Brain microvascular endothelial cell (primary cell): Measurements from ENCODE around the gene SMIM14.

Source experiments
- DNase-seq: peaks from one replicate; pipeline ENCODE4 v3.0.0-alpha.2; 2020
- H3K27ac ChIP-seq: fragments of 250-450 bp; sonication (Bioruptor Pico); 2 replicates; pipeline ENCODE4 v1.5.1; 2020; ENCODE audit warnings: mild to moderate bottlenecking, moderate library complexity
- H3K27me3 ChIP-seq: fragments of 250-450 bp; sonication (Bioruptor Pico); replicated peaks from 2 replicates; pipeline ENCODE4 v1.5.1; 2020; ENCODE audit warnings: mild to moderate bottlenecking
- H3K36me3 ChIP-seq: fragments of 250-450 bp; sonication (Bioruptor Pico); replicated peaks from 2 replicates; pipeline ENCODE4 v1.5.1; 2020; ENCODE audit warnings: mild to moderate bottlenecking
- H3K4me3 ChIP-seq: 2 replicates; pipeline ENCODE4 v1.5.1; 2011; ENCODE audit warnings: low read depth, mild to moderate bottlenecking, control low read depth, low read length, moderate library complexity
- CTCF ChIP-seq: IDR thresholded peaks from 2 replicates; pipeline ENCODE4 v1.5.1; 2011; ENCODE audit warnings: low read depth, mild to moderate bottlenecking, moderate library complexity, low read length, control low read depth, inconsistent platforms; ENCODE audit errors: missing control alignments
- in situ Hi-C: cut with HindIII; loops from 2 replicates; pipeline ENCODE4 v1.10.0; 2017; ENCODE audit warnings: low sequenced_read_pairs, low pct_ligation_motif_present

Gene SMIM14

GRCh38 chr4:39606747-39607146, 31.9 kb downstream of the SMIM14 start:
- Histone ChIP-seq H3K36me3 (no peaks in the 10 kb centered on the region), H3K27ac (no peak overlapping the region), H3K27me3 (no peaks in the 10 kb centered on the region), H3K4me3 (no peak overlapping the region)
- no peak for TF ChIP-seq CTCF
- in situ Hi-C loops, result no loop called here
- no peak for DNase-seq

GRCh38 chr4:39597695-39598381, 40.8 kb downstream of the SMIM14 start:
- DNase-seq, result no peak
- H3K27me3 ChIP-seq, result no peaks in the 10 kb centered on the region
- H3K36me3 ChIP-seq, result peaks cover 9% of the 10 kb centered on the region
- TF ChIP-seq CTCF, result no peak
- H3K4me3 ChIP-seq, result no peak overlapping the region
- H3K27ac ChIP-seq, result no peak overlapping the region
- in situ Hi-C loops, result no loop called here

GRCh38 chr4:39596971-39597370, 41.7 kb downstream of the SMIM14 start:
- in situ Hi-C loops, result no loop called here
- Histone ChIP-seq H3K36me3 (peaks cover 9% of the 10 kb centered on the region), H3K27ac (no peak overlapping the region), H3K4me3 (no peak overlapping the region), H3K27me3 (no peaks in the 10 kb centered on the region)
- no peak for DNase-seq
- TF ChIP-seq CTCF, result no peak

- TF ChIP-seq CTCF, result no peak
- no peak for DNase-seq
- Histone ChIP-seq H3K27me3 (no peaks in the 10 kb centered on the region), H3K36me3 (no peaks in the 10 kb centered on the region), H3K4me3 (no peak overlapping the region), H3K27ac (no peak overlapping the region)
- in situ Hi-C loops, result no loop called here
Observed at GRCh38 chr4:39591290-39591689, 47.4 kb downstream of the SMIM14 start.

DNA sequence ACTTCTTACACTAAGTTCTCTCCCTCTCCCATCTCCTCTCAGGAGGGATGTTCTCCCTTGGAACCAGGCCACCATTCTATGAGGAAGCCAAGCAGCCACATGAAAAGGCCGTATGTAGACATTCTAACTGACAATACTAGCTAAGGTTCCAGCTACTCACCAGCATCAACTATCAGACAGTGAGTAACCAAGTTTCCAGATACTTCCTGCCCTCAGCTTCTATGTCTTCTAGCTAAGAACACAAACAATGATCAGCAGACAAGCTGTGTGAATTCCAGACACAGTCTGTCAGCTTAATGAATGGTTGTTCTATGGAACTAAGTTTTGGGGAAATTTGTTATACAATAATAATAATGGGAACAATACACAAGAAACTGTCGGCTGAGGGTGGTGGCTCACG, 50.8 kb downstream of the SMIM14 start:
- Histone ChIP-seq H3K36me3 (no peaks in the 10 kb centered on the region), H3K4me3 (no peak overlapping the region), H3K27me3 (no peaks in the 10 kb centered on the region), H3K27ac (peak overlapping the region; percentile 77)
- TF ChIP-seq CTCF, result no peak
- in situ Hi-C loops, result no loop called here
- DNase-seq, result peak; percentile 87

- DNase-seq, result no peak
- H3K4me3 ChIP-seq, result no peak overlapping the region
- H3K27me3 ChIP-seq, result no peaks in the 10 kb centered on the region
- H3K27ac ChIP-seq, result no peak overlapping the region
- H3K36me3 ChIP-seq, result no peaks in the 10 kb centered on the region
- in situ Hi-C loops, result no loop called here
- no peak for TF ChIP-seq CTCF
Observed at GRCh38 chr4:39574946-39575345, 63.7 kb downstream of the SMIM14 start.
